Measurements from ENCODE around the gene MAPKAPK3.

Gene MAPKAPK3

DNA sequence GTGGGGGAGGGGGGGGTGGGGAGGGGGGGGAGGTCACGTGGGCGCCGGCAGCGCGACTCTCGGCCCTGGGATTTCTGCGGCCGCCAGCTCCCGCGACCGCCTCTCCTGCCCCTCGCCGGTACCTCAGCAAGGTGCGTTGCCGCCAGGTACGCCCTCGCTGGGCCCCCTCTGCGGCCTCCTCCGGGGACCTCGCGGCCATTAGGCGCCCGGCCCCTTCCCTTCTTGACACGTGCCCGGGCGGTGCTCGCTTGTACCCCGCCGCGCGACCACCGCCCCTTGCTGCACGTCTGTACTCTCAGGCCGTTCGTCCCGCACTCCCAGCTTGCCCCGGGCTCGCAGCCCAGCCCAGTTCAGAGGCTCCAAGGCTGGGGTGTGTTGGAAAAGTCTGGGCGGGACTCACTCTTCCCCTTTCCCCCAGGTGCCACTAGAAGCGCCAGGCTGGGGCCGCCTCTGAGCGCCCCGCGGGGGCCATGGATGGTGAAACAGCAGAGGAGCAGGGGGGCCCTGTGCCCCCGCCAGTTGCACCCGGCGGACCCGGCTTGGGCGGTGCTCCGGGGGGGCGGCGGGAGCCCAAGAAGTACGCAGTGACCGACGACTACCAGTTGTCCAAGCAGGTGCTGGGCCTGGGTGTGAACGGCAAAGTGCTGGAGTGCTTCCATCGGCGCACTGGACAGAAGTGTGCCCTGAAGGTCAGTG, at the start of gene MAPKAPK3:
Gene MAPKAPK3, plus strand, starts transcription at position 56 of the 696 bp plus-strand sequence. Its CDS starts 415 bp downstream, at position 471.
- DNase-seq = no peak

- peak; percentile 94 for DNase-seq
Observed at GRCh38 chr3:50567386-50568167, 49.4 kb upstream of the MAPKAPK3 start, which contains the start of gene C3orf18. C3orf18 (minus strand) TSS chr3:50567747; CDS start chr3:50565699, 2,048 bp downstream.

DNA sequence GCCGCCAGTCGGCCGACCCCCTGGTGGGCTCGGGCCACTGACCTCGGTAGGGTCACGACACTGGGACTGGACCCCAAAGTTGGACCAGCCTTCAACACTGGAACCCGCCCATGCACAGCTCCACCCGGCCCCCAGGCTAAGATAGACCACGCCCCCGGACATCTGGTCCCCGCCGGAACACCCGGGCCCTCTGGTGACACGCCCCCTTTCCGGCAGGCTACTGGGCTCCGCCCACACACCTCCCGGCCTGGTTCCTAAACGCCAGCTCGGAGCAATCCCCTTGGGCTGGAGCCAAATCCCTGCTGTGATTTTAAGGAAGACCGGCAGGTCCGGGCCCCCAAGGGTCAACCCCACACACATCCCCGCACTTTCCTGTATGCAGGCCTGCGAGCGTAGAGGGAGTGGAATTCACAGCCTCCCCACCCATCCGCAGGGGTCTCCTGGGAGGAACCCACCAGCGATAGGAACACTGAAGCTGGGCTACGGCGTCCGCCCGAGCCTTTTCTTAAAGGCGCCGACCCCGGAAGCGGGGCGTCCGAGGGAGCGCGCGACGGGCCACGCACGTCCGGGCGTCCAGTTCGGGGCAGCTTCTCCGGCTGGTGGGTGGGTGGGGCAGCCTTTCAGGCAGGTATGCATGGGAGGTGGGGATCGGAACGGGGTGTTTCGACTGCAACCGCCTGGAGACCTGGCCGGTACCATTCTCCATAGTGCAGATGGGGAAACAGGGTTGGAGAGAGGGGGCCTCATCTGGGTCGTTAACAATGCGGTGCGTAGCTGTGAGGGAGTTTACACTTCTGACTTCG, 47.8 kb upstream of the MAPKAPK3 start, which contains the start of gene HEMK1:
Gene HEMK1, plus strand, starts transcription at position 576 of the 803 bp plus-strand sequence. CDS start 1,583 bp downstream, outside the sequence.
- DNase-seq = peak; percentile 90

DNA sequence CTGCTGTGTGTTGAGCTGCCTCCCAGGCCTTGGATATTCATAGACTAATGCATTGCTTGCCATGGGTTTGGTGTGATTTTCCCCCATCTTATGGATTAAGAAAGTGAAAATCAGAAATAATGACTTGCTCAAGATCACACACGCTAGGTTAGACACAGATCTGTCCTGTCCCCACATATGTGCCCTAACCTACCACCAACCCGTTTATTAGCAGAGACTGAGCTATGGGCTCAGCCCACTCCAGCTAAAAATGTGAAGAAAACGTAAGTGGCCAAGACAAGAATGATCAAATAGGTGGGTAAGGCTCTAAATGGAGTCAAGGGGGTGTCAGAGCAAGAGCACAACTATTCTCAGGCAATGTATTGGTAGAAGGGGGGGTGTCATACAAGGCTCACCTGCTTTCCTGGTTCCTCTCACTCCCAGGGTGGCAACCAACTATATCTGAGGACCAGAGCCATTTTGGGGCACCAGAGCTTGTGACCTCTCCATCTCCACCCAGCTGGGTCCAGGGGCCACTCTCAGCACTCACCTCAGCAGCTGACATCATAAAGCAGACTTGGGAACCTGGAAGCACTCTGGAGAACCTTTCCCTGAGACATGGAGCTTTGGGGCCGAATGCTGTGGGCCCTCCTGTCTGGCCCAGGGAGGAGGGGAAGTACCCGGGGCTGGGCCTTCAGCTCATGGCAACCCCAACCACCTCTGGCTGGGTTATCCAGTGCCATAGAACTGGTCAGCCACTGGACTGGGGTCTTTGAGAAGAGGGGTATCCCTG, 46.3 kb upstream of the MAPKAPK3 start:
- DNase-seq = no peak

- no peak for DNase-seq
Observed at GRCh38 chr3:50571486-50571885, 45.5 kb upstream of the MAPKAPK3 start.

- peak; percentile 78 for DNase-seq
Observed at GRCh38 chr3:50572158-50572557, 44.8 kb upstream of the MAPKAPK3 start.

DNA sequence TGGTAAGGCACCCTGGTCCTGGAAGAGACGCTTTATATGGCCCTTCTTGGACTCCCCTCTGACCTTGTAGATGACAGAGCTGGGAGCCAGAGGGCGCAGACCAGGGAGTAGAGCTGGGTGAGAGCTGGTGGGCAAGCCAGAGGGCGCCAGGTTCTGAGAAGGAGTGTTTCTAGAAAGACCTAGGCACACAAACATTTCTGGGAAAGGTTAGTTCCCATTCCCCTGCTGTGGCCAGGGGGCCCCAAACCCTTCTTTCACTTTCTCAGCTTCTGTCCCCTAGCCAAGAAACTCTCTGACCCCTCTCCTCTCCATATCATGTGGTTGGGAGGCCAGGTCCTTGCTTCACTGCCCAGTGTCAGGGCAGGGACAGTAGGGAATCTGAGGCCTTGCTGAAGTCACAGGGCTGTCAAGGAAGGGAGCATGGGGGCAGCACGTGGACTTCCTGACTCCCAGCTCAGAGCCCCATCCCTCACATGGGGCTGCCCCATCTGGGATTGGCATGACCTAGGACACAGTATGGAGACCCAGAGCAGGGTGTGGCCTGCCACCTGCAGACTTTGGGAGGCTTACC, 44.1 kb upstream of the MAPKAPK3 start:
- peak; percentile 53 for DNase-seq

- peak; percentile 73 for DNase-seq
Observed at GRCh38 chr3:50573566-50574443, 43.1 kb upstream of the MAPKAPK3 start.

GRCh38 chr3:50574444-50574831, 42.5 kb upstream of the MAPKAPK3 start:
- no peak for DNase-seq

- no peak for DNase-seq
Observed at GRCh38 chr3:50575372-50575771, 41.6 kb upstream of the MAPKAPK3 start.

GRCh38 chr3:50577348-50577747, 39.6 kb upstream of the MAPKAPK3 start:
- no peak for DNase-seq

GRCh38 chr3:50580683-50581458, 36.1 kb upstream of the MAPKAPK3 start:
- no peak for DNase-seq

- DNase-seq = no peak
Observed at GRCh38 chr3:50581459-50581842, 35.5 kb upstream of the MAPKAPK3 start.

DNA sequence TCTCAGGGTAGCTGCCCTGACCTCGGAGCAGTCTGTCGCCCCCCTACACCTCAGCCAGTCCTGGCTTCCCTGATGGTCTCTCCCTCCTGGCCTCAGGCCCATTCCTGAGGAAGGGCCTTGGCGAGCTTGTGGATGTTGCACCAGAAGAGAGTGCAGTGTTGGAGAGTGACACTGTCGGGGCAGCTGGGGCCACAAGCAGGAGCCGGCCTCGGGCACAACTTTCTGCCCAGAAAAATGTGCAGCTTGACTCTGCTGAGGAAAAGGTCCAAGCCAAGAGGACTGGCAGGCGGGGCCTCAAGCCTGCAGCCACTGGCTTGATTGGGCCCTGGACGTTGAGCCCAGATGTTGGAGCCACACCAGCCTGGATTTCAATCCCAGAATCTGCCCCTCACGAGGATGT, 34.9 kb upstream of the MAPKAPK3 start:
- DNase-seq = no peak

DNA sequence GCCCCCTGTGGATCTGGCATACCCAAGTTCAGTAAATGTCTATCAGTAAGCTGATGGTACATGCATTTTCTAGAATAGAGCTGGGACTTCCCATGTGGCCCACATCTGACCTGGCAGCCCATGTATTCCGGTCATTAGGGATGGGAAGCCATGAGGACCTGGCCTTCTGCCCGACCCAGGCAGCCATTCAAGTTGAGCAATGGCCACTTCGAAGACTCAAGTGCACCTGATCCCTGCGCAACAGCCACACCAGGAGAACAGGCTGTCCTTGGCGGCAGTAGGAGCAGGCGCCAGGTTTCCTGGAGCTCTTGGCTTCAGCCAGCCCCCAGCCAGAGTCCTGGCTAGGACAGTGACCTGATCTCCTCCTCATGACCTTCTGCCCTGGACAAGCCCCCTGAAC, 33.1 kb upstream of the MAPKAPK3 start:
- DNase-seq = no peak

- DNase-seq = no peak
Observed at GRCh38 chr3:50584391-50584790, 32.6 kb upstream of the MAPKAPK3 start.

DNA sequence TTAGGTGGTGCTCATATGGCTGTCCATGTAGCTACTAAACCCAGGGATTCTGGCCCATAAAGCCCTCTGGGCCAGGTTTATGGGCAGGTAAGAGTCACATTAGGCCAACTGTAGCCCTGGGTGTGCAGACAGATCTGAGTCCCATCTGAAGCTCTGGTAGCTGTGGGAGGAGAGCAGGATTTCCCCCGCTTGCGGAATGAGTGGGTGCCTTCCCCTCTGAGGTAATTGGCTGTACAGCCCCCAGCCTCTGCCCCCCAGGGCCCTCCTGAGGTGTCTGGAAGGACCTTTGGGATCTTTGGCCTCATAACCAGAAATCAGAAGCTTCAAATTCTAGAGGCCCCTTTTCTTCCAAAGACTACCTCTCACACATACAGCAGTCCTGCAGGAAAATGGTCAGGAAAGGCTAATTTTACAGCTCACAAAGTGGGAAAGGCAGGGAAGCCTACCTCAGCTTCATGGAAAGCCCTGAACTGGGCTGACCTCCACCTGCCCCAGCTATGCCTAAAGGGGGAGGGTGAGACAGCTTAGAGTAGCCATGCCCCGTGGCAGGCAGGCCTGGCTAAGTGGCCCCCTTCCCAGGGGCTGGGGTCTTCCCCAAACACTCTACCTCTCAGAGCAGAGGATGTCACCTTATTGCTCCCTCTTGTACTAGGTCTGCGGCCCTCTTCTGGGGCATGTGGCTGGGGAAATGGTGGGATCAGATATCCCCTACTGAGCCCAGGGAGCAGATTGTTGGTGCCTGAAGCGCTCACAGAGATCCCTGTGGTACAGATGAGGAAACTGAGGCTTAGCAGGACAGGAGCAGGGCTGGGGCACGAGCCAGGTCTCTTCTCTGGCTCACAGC, 30.8 kb upstream of the MAPKAPK3 start:
- no peak for DNase-seq

GRCh38 chr3:50586763-50587070, 30.2 kb upstream of the MAPKAPK3 start:
- DNase-seq = no peak

- DNase-seq = no peak
Observed at GRCh38 chr3:50587373-50587772, 29.6 kb upstream of the MAPKAPK3 start.

Measured in activated effector memory CD4-positive, alpha-beta T cell treated with Interleukin-2 at 50 U/mL for 16 hours (primary cell).